ENCODE data around the gene HAP1.
A peak's percentile ranks its signal among the peaks of the same experiment; 100 is the strongest.

HAP1 gene

GRCh38 chr17:41767324-41768042 is 33.0 kb upstream of the HAP1 start:
- TF ChIP-seq, protein P1, sequence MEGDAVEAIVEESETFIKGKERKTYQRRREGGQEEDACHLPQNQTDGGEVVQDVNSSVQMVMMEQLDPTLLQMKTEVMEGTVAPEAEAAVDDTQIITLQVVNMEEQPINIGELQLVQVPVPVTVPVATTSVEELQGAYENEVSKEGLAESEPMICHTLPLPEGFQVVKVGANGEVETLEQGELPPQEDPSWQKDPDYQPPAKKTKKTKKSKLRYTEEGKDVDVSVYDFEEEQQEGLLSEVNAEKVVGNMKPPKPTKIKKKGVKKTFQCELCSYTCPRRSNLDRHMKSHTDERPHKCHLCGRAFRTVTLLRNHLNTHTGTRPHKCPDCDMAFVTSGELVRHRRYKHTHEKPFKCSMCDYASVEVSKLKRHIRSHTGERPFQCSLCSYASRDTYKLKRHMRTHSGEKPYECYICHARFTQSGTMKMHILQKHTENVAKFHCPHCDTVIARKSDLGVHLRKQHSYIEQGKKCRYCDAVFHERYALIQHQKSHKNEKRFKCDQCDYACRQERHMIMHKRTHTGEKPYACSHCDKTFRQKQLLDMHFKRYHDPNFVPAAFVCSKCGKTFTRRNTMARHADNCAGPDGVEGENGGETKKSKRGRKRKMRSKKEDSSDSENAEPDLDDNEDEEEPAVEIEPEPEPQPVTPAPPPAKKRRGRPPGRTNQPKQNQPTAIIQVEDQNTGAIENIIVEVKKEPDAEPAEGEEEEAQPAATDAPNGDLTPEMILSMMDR (conservative IDR thresholded peaks at IDR 0.05; ENCODE audit: low read depth) = no peak
- 0 out of 2 replicates have a peak overlapping the region, but pooled peaks have one; percentile 15 for H3K27ac ChIP-seq
- ChIA-PET CTCF (no interaction called here), POLR2A (ENCODE audit: low non-redundant PET) (no interaction called here)
- DNase-seq (ENCODE audit: low spot score) = no peak

- ChIA-PET CTCF (interaction anchor here (0.8 to 1.1 kb wide), 2 partner anchors 11 to 45 kb away, joined by 3 read pairs; partner anchors contain the start of gene P3H4), POLR2A (ENCODE audit: low non-redundant PET) (no interaction called here)
- H3K27ac ChIP-seq = no peak overlapping the region
- TF ChIP-seq, protein P1 (conservative IDR thresholded peaks at IDR 0.05; ENCODE audit: low read depth) = no peak
- DNase-seq (ENCODE audit: low spot score) = no peak
Observed at GRCh38 chr17:41766135-41766534, 31.7 kb upstream of the HAP1 start.

GRCh38 chr17:41763327-41763726 is 28.9 kb upstream of the HAP1 start:
- ChIA-PET CTCF (interaction anchor here (0.5 to 1.0 kb wide), 3 partner anchors 11 to 855 kb away, joined by 3 read pairs; partner anchors contain the start of gene JUP), POLR2A (ENCODE audit: low non-redundant PET) (interaction anchor here (1.3 kb wide), 1 partner anchor 23 kb away, joined by 3 read pairs; the partner anchor contains the start of gene JUP)
- H3K27ac ChIP-seq = peak overlapping the region; percentile 37
- TF ChIP-seq, protein P1 (conservative IDR thresholded peaks at IDR 0.05; ENCODE audit: low read depth) = no peak
- DNase-seq (ENCODE audit: low spot score) = no peak

DNA sequence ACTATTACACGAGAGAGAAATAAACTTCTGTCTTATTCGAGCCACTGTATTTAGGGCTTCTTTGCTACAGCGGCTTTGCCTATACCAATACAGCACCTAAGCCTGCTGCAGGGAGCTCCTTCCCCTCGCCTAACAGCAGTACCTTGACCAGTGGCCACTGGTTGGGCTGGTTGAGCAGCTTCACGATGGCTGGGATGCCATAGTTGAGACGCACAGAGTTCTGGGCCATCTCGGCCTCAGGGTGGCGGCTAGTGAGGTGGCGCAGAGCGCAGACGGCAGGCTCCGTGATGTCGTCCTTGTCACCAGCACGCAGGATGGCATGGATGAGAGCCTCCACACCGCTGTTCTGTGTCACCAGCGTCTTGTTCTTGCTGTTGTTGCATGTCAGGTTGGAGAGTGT is 28.4 kb upstream of the HAP1 start:
- DNase-seq (ENCODE audit: low spot score) = no peak
- TF ChIP-seq, protein P1 (conservative IDR thresholded peaks at IDR 0.05; ENCODE audit: low read depth) = no peak
- peak overlapping the region; percentile 37 for H3K27ac ChIP-seq
- ChIA-PET POLR2A (ENCODE audit: low non-redundant PET) (interaction anchor here (1.3 kb wide), 1 partner anchor 24 kb away, joined by 3 read pairs; the partner anchor contains the start of gene JUP), CTCF (interaction anchor here (0.5 to 0.9 kb wide), 2 partner anchors 23 to 855 kb away, joined by 3 read pairs; partner anchors contain the start of gene JUP)

GRCh38 chr17:41762391-41762790 is 27.9 kb upstream of the HAP1 start:
- H3K27ac ChIP-seq = peak overlapping the region; percentile 37
- ChIA-PET CTCF (no interaction called here), POLR2A (ENCODE audit: low non-redundant PET) (no interaction called here)
- TF ChIP-seq, protein P1 (conservative IDR thresholded peaks at IDR 0.05; ENCODE audit: low read depth) = no peak
- no peak for DNase-seq (ENCODE audit: low spot score)

DNA sequence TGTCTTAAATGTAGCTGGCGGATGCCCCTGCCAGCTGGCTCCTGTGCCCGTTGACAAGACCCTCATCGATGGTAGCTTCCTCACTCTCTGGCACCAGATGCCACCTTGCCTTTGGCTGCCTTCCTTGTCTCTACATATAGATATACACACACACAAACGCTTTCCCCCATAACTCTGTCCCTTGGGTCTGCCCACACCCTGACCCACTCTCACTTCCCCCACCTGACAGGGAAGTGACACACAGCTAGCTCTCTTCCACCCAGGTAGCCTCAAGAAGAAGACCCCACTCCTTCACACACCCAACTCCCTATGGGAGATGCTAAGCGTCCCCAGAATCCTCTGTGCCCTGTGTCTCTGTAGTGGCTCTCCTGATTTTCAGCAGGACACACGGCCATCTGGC is 26.4 kb upstream of the HAP1 start:
- H3K27ac ChIP-seq = peak overlapping the region; percentile 33
- CTCF ChIA-PET = interaction anchor here (0.7 kb wide), 1 partner anchor 145 kb away, joined by 3 read pairs; no protein-coding TSS in a partner anchor
- POLR2A ChIA-PET (ENCODE audit: low non-redundant PET) = no interaction called here
- no peak for DNase-seq (ENCODE audit: low spot score)
- TF ChIP-seq, protein P1 (conservative IDR thresholded peaks at IDR 0.05; ENCODE audit: low read depth) = no peak

All from RWPE1 (cell line).